Chondrocyte (in vitro differentiated cells): ENCODE results near the gene DPEP2NB. TPM values are rescaled to one million over a fixed set of nuclear protein-coding genes. Genes with fewer than 3 reads are reported as not detected.

ENCODE experiments used
- DNase-seq: peaks from one replicate; pipeline ENCODE4 v3.0.0; 2021; ENCODE audit warnings: mixed read lengths, low spot score
- H3K27ac Mint-ChIP-seq: one replicate; pipeline ENCODE4 v1.8.0; 2021; ENCODE audit warnings: mild to moderate bottlenecking, moderate library complexity, mixed read lengths; ENCODE audit not compliant: unreplicated experiment
- H3K27me3 Mint-ChIP-seq: 2 replicates; pipeline ENCODE4 v1.8.0; 2021; ENCODE audit warnings: low read depth, mixed read lengths
- H3K36me3 Mint-ChIP-seq: 2 replicates; pipeline ENCODE4 v1.8.0; 2021; ENCODE audit warnings: low read depth, mixed read lengths
- H3K4me1 Mint-ChIP-seq: 2 replicates; pipeline ENCODE4 v1.8.0; 2021; ENCODE audit warnings: low read depth, mild to moderate bottlenecking, mixed read lengths
- H3K4me3 Mint-ChIP-seq: one replicate; pipeline ENCODE4 v1.8.0; 2021; ENCODE audit warnings: mild to moderate bottlenecking, moderate library complexity, mixed read lengths; ENCODE audit not compliant: unreplicated experiment
- H3K9me3 Mint-ChIP-seq: 2 replicates; pipeline ENCODE4 v1.8.0; 2021; ENCODE audit warnings: low read depth, mixed read lengths
- CTCF ChIP-seq: fragments of 200-600 bp; sonication (generic); IDR thresholded peaks from 2 replicates; pipeline ENCODE4 v1.5.0; 2021; ENCODE audit warnings: antibody characterized with exemption, mild to moderate bottlenecking, moderate library complexity
- total RNA-seq: library from RNA; stranded (reverse); gene quantifications from 3 replicates; pipeline ENCODE4 v1.2.1, GENCODE V29; 2021

The DPEP2NB gene
- total RNA-seq, 1 donor from 2014 or later, result not detected

DNA sequence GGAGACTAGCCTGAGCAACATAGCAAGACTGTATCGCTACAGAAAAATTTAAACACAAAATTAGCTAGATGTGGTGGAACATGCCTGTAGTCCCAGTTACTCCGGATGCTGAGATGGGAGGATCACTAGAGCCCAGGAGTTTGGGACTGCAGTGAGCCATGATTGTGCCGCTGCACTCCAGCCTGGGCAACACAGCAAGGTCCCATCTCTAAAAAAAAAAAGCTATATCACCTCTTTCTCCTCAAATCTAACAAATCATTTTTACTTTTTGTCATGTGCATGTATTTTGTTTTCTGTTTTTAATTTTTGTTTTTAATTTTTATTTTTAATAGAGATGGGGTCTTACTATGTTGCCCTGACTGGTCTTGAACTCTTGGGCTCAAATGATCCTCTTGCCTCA lies 13.3 kb upstream of the DPEP2NB start:
- Mint-ChIP-seq H3K4me3 (no peak overlapping the region), H3K27ac (no peak overlapping the region), H3K27me3 (no peaks in the 10 kb centered on the region), H3K36me3 (peaks cover 5% of the 10 kb centered on the region), H3K4me1 (peaks cover 5% of the 10 kb centered on the region), H3K9me3 (no peaks in the 10 kb centered on the region)
- no peak for TF ChIP-seq CTCF
- no peak for DNase-seq

DNA sequence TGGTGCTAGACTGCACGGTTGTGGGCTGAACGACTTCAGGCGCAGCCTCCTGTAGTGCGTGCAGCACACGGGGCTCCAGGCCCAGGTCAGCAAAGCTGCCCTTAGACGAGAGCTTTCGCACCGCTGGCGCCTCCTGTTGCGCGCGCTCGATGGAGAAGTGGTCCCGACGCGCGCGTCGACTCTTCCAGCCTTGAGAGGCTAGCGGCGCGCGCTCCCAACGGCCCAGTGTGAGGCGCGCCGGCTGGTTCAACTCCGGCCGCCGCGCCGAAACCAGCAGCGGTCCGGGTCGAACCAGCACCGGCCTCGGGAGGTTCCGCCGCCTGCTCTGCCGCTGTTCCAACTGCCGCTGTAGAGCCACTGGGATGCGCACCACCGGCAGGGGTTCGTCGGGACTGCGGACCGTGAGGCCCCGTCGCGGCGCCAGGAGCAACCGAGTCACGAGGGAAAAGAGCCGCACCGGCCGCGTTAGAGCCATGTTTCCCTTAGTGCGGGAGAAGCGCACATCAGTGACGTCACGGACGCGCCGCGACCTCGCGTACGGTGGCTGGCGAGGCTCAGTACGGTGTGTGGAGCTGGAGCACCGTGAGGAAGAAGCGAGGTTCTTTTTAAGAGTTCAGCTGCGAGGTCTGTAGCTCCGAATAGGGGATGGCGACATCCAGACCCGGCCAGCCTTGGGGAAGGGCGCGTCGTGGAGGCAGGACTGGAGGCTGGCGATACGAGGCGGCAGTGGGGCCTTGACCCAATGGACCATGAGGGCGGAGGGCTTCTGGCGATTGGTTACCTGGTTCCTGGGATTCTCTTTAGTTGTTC lies 7.2 kb upstream of the DPEP2NB start, which contains the start of the genes DDX28 and DUS2:
Gene DDX28, minus strand, starts transcription at position 505 of the 810 bp plus-strand sequence. Its CDS starts 30 bp downstream, at position 475.
Gene DUS2, plus strand, starts transcription at position 557 of the 810 bp plus-strand sequence. CDS start 14,740 bp downstream, outside the sequence.
- peaks cover 7% of the 10 kb centered on the region for H3K36me3 Mint-ChIP-seq
- peak; percentile 39 for TF ChIP-seq CTCF
- H3K4me1 Mint-ChIP-seq, result peaks cover 25% of the 10 kb centered on the region
- H3K27me3 Mint-ChIP-seq, result no peaks in the 10 kb centered on the region
- DNase-seq, result peak; percentile 94
- H3K27ac Mint-ChIP-seq, result peak within 1 kb of the TSS; percentile 99
- peak within 1 kb of the TSS; percentile 100 for H3K4me3 Mint-ChIP-seq
- H3K9me3 Mint-ChIP-seq, result no peaks in the 10 kb centered on the region

DNA sequence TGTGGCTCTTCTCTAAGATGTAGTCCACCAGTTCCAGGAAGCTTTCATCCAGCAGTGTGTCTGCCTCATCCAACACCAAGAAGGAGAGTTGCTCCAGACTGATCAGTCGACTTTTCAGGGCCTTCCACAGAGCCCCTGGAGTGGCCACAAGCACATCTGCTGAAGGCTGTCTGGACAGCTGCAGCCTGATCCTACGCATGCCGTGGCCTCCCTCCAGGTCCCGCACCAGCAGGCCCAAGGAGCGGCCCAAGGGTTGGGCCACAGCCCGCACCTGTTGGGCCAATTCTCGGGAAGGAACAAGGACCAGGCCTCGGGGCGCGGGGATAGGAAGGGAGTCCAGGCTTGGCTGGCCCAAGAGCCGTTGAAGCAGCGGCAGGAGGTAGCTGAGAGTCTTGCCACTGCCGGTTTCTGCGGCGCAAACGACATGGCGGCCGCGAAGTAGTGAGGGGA lies 6.6 kb upstream of the DPEP2NB start:
- peak overlapping the region; percentile 100 for H3K4me3 Mint-ChIP-seq
- TF ChIP-seq CTCF, result no peak
- H3K27ac Mint-ChIP-seq, result peak overlapping the region; percentile 99
- DNase-seq, result no peak
- H3K4me1 Mint-ChIP-seq, result peaks cover 25% of the 10 kb centered on the region
- H3K27me3 Mint-ChIP-seq, result no peaks in the 10 kb centered on the region
- no peaks in the 10 kb centered on the region for H3K9me3 Mint-ChIP-seq
- H3K36me3 Mint-ChIP-seq, result peaks cover 2% of the 10 kb centered on the region

DNA sequence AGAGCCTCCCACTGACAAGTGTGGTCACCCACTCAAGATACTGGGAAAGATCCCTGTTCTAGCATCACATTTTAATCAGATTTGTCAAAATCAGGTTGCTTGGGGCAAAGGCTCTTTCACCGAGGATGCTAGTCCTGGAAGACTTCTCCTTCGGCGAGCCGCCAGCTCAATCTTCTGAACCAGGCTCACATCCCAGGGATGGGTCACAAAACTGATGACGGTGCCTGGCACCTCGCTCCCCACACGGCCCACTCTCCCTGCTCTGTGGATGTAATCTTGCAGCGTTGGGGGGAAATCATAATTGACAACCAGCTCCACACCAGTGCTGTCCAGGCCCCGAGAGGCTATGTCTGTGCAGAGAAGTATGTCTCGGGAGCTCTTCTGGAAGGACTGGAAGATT lies 5.8 kb upstream of the DPEP2NB start:
- Mint-ChIP-seq H3K36me3 (peaks cover 2% of the 10 kb centered on the region), H3K4me3 (peak overlapping the region; percentile 40), H3K27ac (no peak overlapping the region), H3K9me3 (no peaks in the 10 kb centered on the region), H3K27me3 (no peaks in the 10 kb centered on the region), H3K4me1 (peaks cover 25% of the 10 kb centered on the region)
- DNase-seq, result no peak
- TF ChIP-seq CTCF, result no peak

GRCh38 chr16:68019167-68019680 lies 3.5 kb upstream of the DPEP2NB start:
- H3K4me1 Mint-ChIP-seq, result peaks cover 22% of the 10 kb centered on the region

More at GRCh38 chr16:68019167-68019680, 3.5 kb upstream of the DPEP2NB start:
- Mint-ChIP-seq H3K4me3 (no peak overlapping the region), H3K27me3 (peaks cover 2% of the 10 kb centered on the region), H3K27ac (no peak overlapping the region), H3K9me3 (no peaks in the 10 kb centered on the region), H3K36me3 (peaks cover 2% of the 10 kb centered on the region)
- no peak for DNase-seq
- TF ChIP-seq CTCF, result no peak
